ENCODE measurements around the gene IKZF5.

DNA sequence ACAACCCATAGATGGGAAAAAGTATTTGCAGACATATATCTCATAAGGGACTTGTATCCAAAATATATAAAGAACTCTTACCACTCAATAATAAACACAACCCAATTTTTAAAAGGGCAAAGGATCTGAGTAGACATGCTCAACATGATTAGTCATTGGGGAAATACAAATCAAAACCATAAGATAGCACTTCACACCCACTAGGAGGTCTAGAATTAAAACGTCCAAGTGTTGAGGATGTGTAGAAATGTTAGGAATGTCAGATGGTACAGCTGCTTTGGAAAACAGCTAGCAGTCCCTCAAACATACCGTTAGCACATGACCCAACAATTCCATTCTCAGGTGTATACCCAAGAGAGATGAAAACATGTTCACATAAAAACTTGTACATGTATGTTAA lies 20.1 kb downstream of the IKZF5 start:
- TF ChIP-seq CTCF (IDR thresholded peaks at IDR 0.05): no peak
- TF ChIP-seq POLR2A (IDR thresholded peaks at IDR 0.05): no peak

Measured in lower leg skin (tissue), 3 donors.